HepG2 (cell line): ENCODE data around the gene PSMA2. TPM values are rescaled to one million over a fixed set of nuclear protein-coding genes. Genes with fewer than 3 reads are reported as not detected.
A peak's percentile ranks its signal among the peaks of the same experiment; 100 is the strongest.

Experiments used
- ATF3 ChIP-seq: sonication (generic); formaldehyde crosslinking; IDR thresholded peaks from 2 replicates; pipeline ENCODE4 v1.4.0; 2020; ENCODE audit warnings: missing genetic modification reagents
- ATM ChIP-seq: fragments of 450-650 bp; IDR thresholded peaks from 2 replicates; pipeline ENCODE4 v1.7.1; 2017; ENCODE audit warnings: mild to moderate bottlenecking, borderline replicate concordance
- CREM ChIP-seq, 2 experiments: sonication (generic) in 1 of 2; formaldehyde crosslinking in 1 of 2; IDR thresholded peaks; 2 replicates each; pipeline versions ENCODE4 v1.4.0 to v1.6.1; 2016 to 2020; ENCODE audit warnings: antibody characterized with exemption in 1 of 2, mild to moderate bottlenecking in 1 of 2, missing genetic modification reagents in 1 of 2
- E2F5 ChIP-seq: sonication (generic); formaldehyde crosslinking; conservative IDR thresholded peaks from 2 replicates; pipeline ENCODE4 v1.4.0; 2020; ENCODE audit warnings: missing genetic modification reagents
- FOXA3 ChIP-seq: IDR thresholded peaks from 2 replicates; pipeline ENCODE4 v1.6.1; 2016; ENCODE audit warnings: missing genetic modification reagents, missing compliant biosample characterization
- FOXM1 ChIP-seq: sonication (generic); formaldehyde crosslinking; IDR thresholded peaks from 2 replicates; pipeline ENCODE4 v1.5.0; 2020; ENCODE audit warnings: missing genetic modification reagents
- FUBP1 ChIP-seq: sonication (generic); formaldehyde crosslinking; IDR thresholded peaks from 2 replicates; pipeline ENCODE4 v1.5.1; 2020; ENCODE audit warnings: missing genetic modification reagents, mild to moderate bottlenecking, borderline replicate concordance
- HDAC2 ChIP-seq: sonication (generic); formaldehyde crosslinking; IDR thresholded peaks from 2 replicates; pipeline ENCODE4 v1.4.0; 2020; ENCODE audit warnings: missing genetic modification reagents
- KDM3A ChIP-seq: IDR thresholded peaks from 2 replicates; pipeline ENCODE4 v1.6.1; 2018; ENCODE audit warnings: low read depth, missing compliant biosample characterization
- MBD4 ChIP-seq: IDR thresholded peaks from 2 replicates; pipeline ENCODE4 v1.6.1; 2012; ENCODE audit warnings: low read length, inconsistent platforms, borderline replicate concordance
- NCOA2 ChIP-seq: sonication (generic); formaldehyde crosslinking; IDR thresholded peaks from 2 replicates; pipeline ENCODE4 v1.8.0; 2022; ENCODE audit warnings: inconsistent platforms
- NFE2 ChIP-seq: sonication (generic); formaldehyde crosslinking; IDR thresholded peaks from 2 replicates; pipeline ENCODE4 v1.4.0; 2020; ENCODE audit warnings: missing genetic modification reagents
- NR2F6 ChIP-seq, 2 experiments: IDR thresholded peaks; 2 replicates each; pipeline ENCODE4 v1.6.1; 2016; ENCODE audit warnings: antibody characterized with exemption in 1 of 2, mild to moderate bottlenecking in 1 of 2
- NR3C1 ChIP-seq: sonication (generic); formaldehyde crosslinking; IDR thresholded peaks from 2 replicates; pipeline ENCODE4 v1.4.0; 2020; ENCODE audit warnings: missing genetic modification reagents
- TFE3 ChIP-seq: IDR thresholded peaks from 2 replicates; pipeline ENCODE4 v1.6.1; 2016
- THAP7 ChIP-seq: sonication (generic); formaldehyde crosslinking; IDR thresholded peaks from 2 replicates; pipeline ENCODE4 v1.8.1; 2023; ENCODE audit warnings: mild to moderate bottlenecking, missing genetic modification reagents
- ZBTB7B ChIP-seq: sonication (generic); formaldehyde crosslinking; IDR thresholded peaks from 2 replicates; pipeline ENCODE4 v1.4.0; 2020; ENCODE audit warnings: missing genetic modification reagents
- ZMYM2 ChIP-seq: sonication (generic); formaldehyde crosslinking; IDR thresholded peaks from 2 replicates; pipeline ENCODE4 v1.8.0; 2022; ENCODE audit warnings: mild to moderate bottlenecking, missing genetic modification reagents
- ZNF234 ChIP-seq: sonication (generic); formaldehyde crosslinking; conservative IDR thresholded peaks from 2 replicates; pipeline ENCODE4 v1.5.1; 2020; ENCODE audit warnings: mild to moderate bottlenecking, missing genetic modification reagents
- ZNF3 ChIP-seq: IDR thresholded peaks from 2 replicates; pipeline ENCODE4 v1.7.0; 2017; ENCODE audit warnings: inconsistent platforms
- ZNF503 ChIP-seq: sonication (generic); formaldehyde crosslinking; IDR thresholded peaks from 2 replicates; pipeline ENCODE4 v1.4.0; 2020; ENCODE audit warnings: missing genetic modification reagents
- ZNF597 ChIP-seq: sonication (generic); formaldehyde crosslinking; IDR thresholded peaks from 2 replicates; pipeline ENCODE4 v1.5.0; 2020; ENCODE audit warnings: missing genetic modification reagents
- polyA plus RNA-seq, 8 experiments: library from polyadenylated mRNA; depleted of rRNA in 3 of 8; stranded (reverse) in 7 of 8; unstranded in 1 of 8; fragments of >200 nt; fragmentation: Illumina TruSeq in 4 of 8; extraction: Trizol in 4 of 8; gene quantifications; 2 replicates each; pipeline versions ENCODE4 v1.2.1 to v1.2.3, GENCODE V29; 2011 to 2016; ENCODE audit warnings: low read depth in 4 of 8, missing spikeins in 1 of 8, mixed read lengths in 1 of 8; ENCODE audit not compliant: insufficient read depth in 1 of 8
- total RNA-seq, 5 experiments: library from RNA; depleted of rRNA; stranded (reverse); fragments of >200 nt; fragmentation: Illumina TruSeq; extraction: Trizol; gene quantifications; 2 replicates each; pipeline ENCODE4 v1.2.3, GENCODE V29; 2016; ENCODE audit warnings: low read depth in 1 of 5

Gene PSMA2
- total and polyA plus RNA-seq, 2 of the 13 experiments (the other 11 are each of a cell fraction or from before 2014, with no cell fraction given) = 125 to 266 TPM

- TF ChIP-seq THAP7 (CRISPR knock-in tag) (peak; percentile 61; the same call in 1 of the 2 replicates), ZBTB7B (CRISPR knock-in tag) (peak; percentile 38; the same call in 1 of the 2 replicates), NR3C1 (CRISPR knock-in tag) (no peak), FOXA3 (CRISPR knock-in tag) (peak; percentile 20; the same call in 1 of the 2 replicates), ZNF597 (CRISPR knock-in tag) (no peak), ATF3 (CRISPR knock-in tag) (no peak), ZNF3 (CRISPR knock-in tag) (no peak), KDM3A (CRISPR knock-in tag) (no peak), HDAC2 (CRISPR knock-in tag) (no peak; the same call in 1 of the 2 replicates), ZMYM2 (CRISPR knock-in tag) (no peak), MBD4 (no peak), ZNF234 (CRISPR knock-in tag) (no peak), FOXM1 (CRISPR knock-in tag) (no peak), TFE3 (CRISPR knock-in tag) (no peak), NFE2 (CRISPR knock-in tag) (no peak), ZNF503 (no peak), NR2F6 (IDR thresholded peaks at IDR 0.05) (no peak), NR2F6 (CRISPR knock-in tag; IDR thresholded peaks at IDR 0.05) (peak; percentile 3; the same call in 1 of the 2 replicates), CREM (IDR thresholded peaks at IDR 0.05) (peak; percentile 84), CREM (CRISPR knock-in tag; IDR thresholded peaks at IDR 0.05) (no peak), NCOA2 (CRISPR knock-in tag) (0 out of 2 replicates have a peak, but pooled peaks have one; percentile 9), ATM (no peak), E2F5 (CRISPR knock-in tag) (no peak), FUBP1 (no peak)
These were observed at the start of gene PSMA2, which contains the start of gene MRPL32 (continued) for GRCh38 chr7:42931834-42932651.
